H1 (cell line): ENCODE results near the gene SHC1. TPM values are rescaled to one million over a fixed set of nuclear protein-coding genes. Genes with fewer than 3 reads are reported as not detected.

Experiments
- CTCF ChIA-PET: fragments of 300-600 bp; sonication (Branson Sonifier 250); formaldehyde crosslinking; loops from one replicate; lab custom pipeline; 2021; ENCODE audit not compliant: partially characterized antibody; lab: Charles Lee
- POLR2A ChIA-PET: fragments of 300-600 bp; sonication (Branson Sonifier 250); formaldehyde crosslinking; loops from one replicate; lab custom pipeline; 2021; ENCODE audit warnings: inconsistent platforms; ENCODE audit not compliant: partially characterized antibody; lab: Charles Lee
- DNase-seq, 2 experiments: peaks; one replicate each; pipeline versions ENCODE4 v3.0.0 to v3.0.0-alpha.2; 2010 to 2022; ENCODE audit warnings: low spot score in 2 of 2, low read depth in 1 of 2, mixed read lengths in 1 of 2
- FAIRE-seq: peaks from 2 replicates; lab custom pipeline; 2011; peaks lifted over from hg19 to GRCh38; lab: Jason Lieb, UNC
- H2AFZ ChIP-seq: 2 replicates; pipeline ENCODE4 v1.8.1; 2012; ENCODE audit warnings: low read length, inconsistent platforms
- H2AK5ac ChIP-seq: 2 replicates; pipeline ENCODE4 v1.6.1; 2013; ENCODE audit warnings: low read depth, low read length
- H2BK120ac ChIP-seq: replicated peaks from 2 replicates; pipeline ENCODE3; 2013; ENCODE audit warnings: low read depth, low read length, inconsistent platforms
- H2BK12ac ChIP-seq: 2 replicates; pipeline ENCODE4 v1.6.1; 2013; ENCODE audit warnings: low read depth, low read length
- H2BK15ac ChIP-seq: 2 replicates; pipeline ENCODE4 v1.6.1; 2013; ENCODE audit warnings: low read length
- H2BK20ac ChIP-seq: 2 replicates; pipeline ENCODE4 v1.6.1; 2013; ENCODE audit warnings: low read length
- H2BK5ac ChIP-seq: 2 replicates; pipeline ENCODE4 v1.6.1; 2013; ENCODE audit warnings: low read depth, low read length
- H3K14ac ChIP-seq: 2 replicates; pipeline ENCODE4 v1.6.1; 2013; ENCODE audit warnings: inconsistent platforms; ENCODE audit not compliant: insufficient read length
- H3K18ac ChIP-seq: 2 replicates; pipeline ENCODE4 v1.6.1; 2013; ENCODE audit warnings: low read length; ENCODE audit errors: extremely low read depth
- H3K23ac ChIP-seq: 2 replicates; pipeline ENCODE4 v1.6.1; 2013; ENCODE audit warnings: inconsistent platforms; ENCODE audit not compliant: insufficient read length
- H3K23me2 ChIP-seq: 2 replicates; pipeline ENCODE4 v1.6.1; 2013; ENCODE audit warnings: low read depth, low read length
- H3K27ac ChIP-seq: 2 replicates; pipeline ENCODE4 v1.6.1; 2011; ENCODE audit warnings: low read depth, low read length, inconsistent platforms
- H3K27me3 ChIP-seq, 4 experiments: replicated peaks in 1 of 4; 1 replicate in 1 of 4; 2 replicates in 3 of 4; pipeline versions ENCODE4 v1.6.1 to v1.8.1; 2011 to 2013; ENCODE audit warnings: low read length in 3 of 4, mild to moderate bottlenecking in 3 of 4, inconsistent platforms in 2 of 4, mixed read lengths in 2 of 4, moderate library complexity in 1 of 4; ENCODE audit not compliant: control insufficient read depth in 3 of 4, insufficient read depth in 3 of 4; ENCODE audit errors: extremely low read depth in 1 of 4
- H3K36me3 ChIP-seq, 4 experiments: 2 replicates each; pipeline versions ENCODE4 v1.6.1 to v1.8.1; 2011 to 2013; ENCODE audit warnings: mild to moderate bottlenecking in 4 of 4, low read length in 3 of 4, moderate library complexity in 2 of 4, control low read depth in 1 of 4, inconsistent platforms in 1 of 4; ENCODE audit not compliant: insufficient read depth in 4 of 4, control insufficient read depth in 2 of 4
- H3K4ac ChIP-seq: replicated peaks from 2 replicates; pipeline ENCODE3; 2013; ENCODE audit warnings: low read length, low read depth, mixed read lengths, inconsistent platforms; ENCODE audit not compliant: insufficient read length
- H3K4me1 ChIP-seq, 4 experiments: replicated peaks in 1 of 4; 1 replicate in 1 of 4; 2 replicates in 3 of 4; pipeline versions ENCODE4 v1.6.1 to v1.8.1; 2011 to 2013; ENCODE audit warnings: low read length in 3 of 4, inconsistent platforms in 2 of 4, mixed read lengths in 1 of 4; ENCODE audit not compliant: insufficient read depth in 4 of 4, control insufficient read depth in 3 of 4
- H3K4me2 ChIP-seq, 2 experiments: 2 replicates each; pipeline versions ENCODE4 v1.6.1 to v1.8.1; 2011 to 2013; ENCODE audit warnings: low read depth in 2 of 2, low read length in 2 of 2, control low read depth in 1 of 2, inconsistent platforms in 1 of 2, mild to moderate bottlenecking in 1 of 2; ENCODE audit not compliant: insufficient read depth in 1 of 2
- H3K4me3 ChIP-seq, 4 experiments: fragments of 200-600, 300-600 bp in 1 of 4; sonication (generic), shearing (Covaris generic), sonication (Bioruptor Twin) in 1 of 4; 2 replicates each; pipeline versions ENCODE4 v1.5.1 to v1.8.1; 2011 to 2016; ENCODE audit warnings: low read length in 4 of 4, low read depth in 3 of 4, control low read depth in 2 of 4, inconsistent platforms in 2 of 4, mild to moderate bottlenecking in 2 of 4, mixed read lengths in 1 of 4, moderate library complexity in 1 of 4; ENCODE audit not compliant: insufficient read depth in 2 of 4; ENCODE audit errors: extremely low read depth in 1 of 4
- H3K56ac ChIP-seq: replicated peaks from 2 replicates; pipeline ENCODE3; 2013; ENCODE audit warnings: low read depth, mild to moderate bottlenecking, mixed read lengths, low read length, inconsistent platforms; ENCODE audit not compliant: insufficient read length
- H3K79me1 ChIP-seq: 2 replicates; pipeline ENCODE4 v1.6.1; 2013; ENCODE audit warnings: low read depth, low read length, control low read depth
- H3K79me2 ChIP-seq, 2 experiments: 2 replicates each; pipeline versions ENCODE4 v1.6.1 to v1.8.1; 2012 to 2013; ENCODE audit warnings: low read length in 2 of 2, mild to moderate bottlenecking in 2 of 2, inconsistent platforms in 1 of 2; ENCODE audit not compliant: insufficient read depth in 2 of 2, control insufficient read depth in 1 of 2
- H3K9ac ChIP-seq, 4 experiments: replicated peaks in 1 of 4; 1 replicate in 1 of 4; 2 replicates in 3 of 4; pipeline versions ENCODE4 v1.6.1 to v1.8.1; 2011 to 2013; ENCODE audit warnings: low read depth in 3 of 4, low read length in 3 of 4, control low read depth in 2 of 4, mild to moderate bottlenecking in 2 of 4, moderate library complexity in 2 of 4, inconsistent platforms in 1 of 4; ENCODE audit errors: extremely low read depth in 1 of 4
- H3K9me3 ChIP-seq, 2 experiments: 2 replicates each; pipeline versions ENCODE4 v1.6.1 to v1.8.1; 2012 to 2013; ENCODE audit warnings: mild to moderate bottlenecking in 2 of 2, moderate library complexity in 2 of 2, control low read depth in 1 of 2, inconsistent platforms in 1 of 2, low read depth in 1 of 2, low read length in 1 of 2, mixed read lengths in 1 of 2; ENCODE audit not compliant: insufficient read depth in 2 of 2
- H4K20me1 ChIP-seq, 2 experiments: replicated peaks in 1 of 2; 2 replicates each; pipeline versions ENCODE3 to v1.8.1; 2011 to 2013; ENCODE audit warnings: inconsistent platforms in 2 of 2, low read length in 2 of 2, mild to moderate bottlenecking in 1 of 2; ENCODE audit not compliant: insufficient read depth in 2 of 2, control insufficient read depth in 1 of 2
- H4K5ac ChIP-seq: 2 replicates; pipeline ENCODE4 v1.6.1; 2013; ENCODE audit warnings: low read length, low read depth, mixed read lengths, inconsistent platforms; ENCODE audit not compliant: insufficient read length
- H4K8ac ChIP-seq: 2 replicates; pipeline ENCODE4 v1.8.0; 2013; ENCODE audit warnings: mild to moderate bottlenecking, moderate library complexity, low read length, inconsistent platforms; ENCODE audit not compliant: insufficient read depth; ENCODE audit errors: extremely low read depth
- H4K91ac ChIP-seq: replicated peaks from 2 replicates; pipeline ENCODE3; 2013; ENCODE audit warnings: low read length, mixed read lengths, inconsistent platforms; ENCODE audit not compliant: insufficient read length
- ASH2L ChIP-seq: fragments of 200-600, 300-600 bp; sonication (generic); IDR thresholded peaks from one replicate; pipeline ENCODE4 v1.7.1; 2017; ENCODE audit warnings: low read length
- CBX8 ChIP-seq: fragments of 300-800, 300-1000 bp; sonication (generic); IDR thresholded peaks from 2 replicates; pipeline ENCODE4 v1.7.1; 2016; ENCODE audit warnings: low read depth, low read length, borderline replicate concordance
- CHD1 ChIP-seq: IDR thresholded peaks from 2 replicates; pipeline ENCODE4 v1.6.1; 2012; ENCODE audit warnings: low read depth, low read length, improper control_type of control experiment
- EP300 ChIP-seq, 2 experiments: IDR thresholded peaks; 1 replicate in 1 of 2; 2 replicates in 1 of 2; pipeline ENCODE4 v1.6.1; 2011 to 2012; ENCODE audit warnings: low read depth in 2 of 2, low read length in 2 of 2, mild to moderate bottlenecking in 2 of 2, borderline replicate concordance in 1 of 2, inconsistent platforms in 1 of 2, moderate library complexity in 1 of 2
- FOSL1 ChIP-seq: IDR thresholded peaks from 2 replicates; pipeline ENCODE4 v1.6.1; 2011; ENCODE audit warnings: mild to moderate bottlenecking, low read depth, low read length, moderate library complexity; ENCODE audit not compliant: insufficient read depth
- NANOG ChIP-seq: IDR thresholded peaks from 2 replicates; pipeline ENCODE4 v1.6.1; 2011; ENCODE audit warnings: low read length, low read depth, mild to moderate bottlenecking, inconsistent platforms; ENCODE audit not compliant: insufficient read depth, poor library complexity, severe bottlenecking
- RNF2 ChIP-seq: fragments of 200-900, 300-1000 bp; sonication (generic); IDR thresholded peaks from 2 replicates; pipeline ENCODE4 v1.7.1; 2016; ENCODE audit warnings: borderline replicate concordance, low read depth, mild to moderate bottlenecking, antibody characterized with exemption, low read length; ENCODE audit not compliant: poor library complexity, severe bottlenecking; ENCODE audit errors: missing control alignments
- YY1 ChIP-seq: IDR thresholded peaks from 2 replicates; pipeline ENCODE4 v1.6.1; 2011; ENCODE audit warnings: low read depth, mild to moderate bottlenecking, low read length
- WGBS, 2 experiments: shearing (Covaris generic) in 1 of 2; methylation state at CpG; one replicate each; pipeline versions ENCODE4 v1.1.6 to v1.1.7; 2013 to 2015; ENCODE audit warnings: low lambda C conversion rate in 2 of 2, mixed read lengths in 2 of 2, inconsistent platforms in 1 of 2, low coverage in 1 of 2, missing lambda C conversion rate in 1 of 2; ENCODE audit not compliant: insufficient replicate concordance in 2 of 2, insufficient coverage in 1 of 2, insufficient read length in 1 of 2; ENCODE audit errors: extremely low coverage in 1 of 2, missing lambda C conversion rate in 1 of 2; 5-methylcytosine and 5-hydroxymethylcytosine counted together
- polyA plus RNA-seq, 7 experiments: library from polyadenylated mRNA; depleted of rRNA in 3 of 7; stranded (reverse) in 5 of 7; unstranded in 2 of 7; fragments of >200 nt in 5 of 7; fragments of 200-250 nt in 2 of 7; gene quantifications; 1 replicate in 5 of 7; 2 replicates in 1 of 7; 4 replicates in 1 of 7; pipeline versions ENCODE4 v1.2.1 to v1.2.3, GENCODE V29; 2011 to 2013; ENCODE audit warnings: missing spikeins in 2 of 7, mixed read lengths in 2 of 7
- total RNA-seq: library from RNA; stranded (reverse); fragmentation: NEBNext Ultra II Directional; extraction: Animal tissue kit (Norgen Biotek cat#: 25700); gene quantifications from 2 replicates; pipeline ENCODE4 v1.2.1, GENCODE V29; 2021

Gene SHC1
- total and polyA plus RNA-seq, 2 of the 8 experiments (the other 6 are each of a cell fraction or from before 2014, with no cell fraction given): 177 to 212 TPM

- Histone ChIP-seq H3K27me3 (no peaks in the 10 kb centered on the region), H4K91ac (no peak overlapping the region), H2AFZ (no peak overlapping the region), H3K23ac (no peak overlapping the region), H2BK15ac (no peak overlapping the region), H3K4me1 (no peaks in the 10 kb centered on the region), H3K23me2 (no peaks in the 10 kb centered on the region), H4K8ac (no peak overlapping the region), H3K36me3 (no peaks in the 10 kb centered on the region), H3K9ac (no peak overlapping the region), H2BK12ac (no peak overlapping the region), H4K5ac (no peak overlapping the region), H3K79me1 (no peaks in the 10 kb centered on the region), H3K4me2 (no peak overlapping the region), H2BK120ac (no peak overlapping the region), H3K18ac (no peak overlapping the region), H2BK5ac (no peak overlapping the region), H3K4me3 (no peak overlapping the region), H3K9me3 (peaks cover 5 to 9% of the 10 kb centered on the region in 2 experiments; a peak in 2 of 4 replicates), H3K14ac (no peak overlapping the region), H2BK20ac (no peak overlapping the region), H3K4ac (no peak overlapping the region), H2AK5ac (no peak overlapping the region), H3K27ac (no peak overlapping the region), H4K20me1 (no peaks in the 10 kb centered on the region), H3K56ac (no peak overlapping the region), H3K79me2 (no peaks in the 10 kb centered on the region)
- ChIA-PET POLR2A (interaction anchor here (1.4 to 2.4 kb wide), 3 partner anchors 10 to 57 kb away, joined by 3 to 6 read pairs (median 6); partner anchors contain the start of genes PMVK and SHC1), CTCF (interaction anchor here (0.6 to 2.4 kb wide), 14 partner anchors 9 to 850 kb away, joined by 3 to 10 read pairs (median 4); partner anchors contain the start of gene PMVK)
- WGBS, 2 experiments: 91% methylated on average over 2 of the region's 2 CpGs; no CpG with 5 or more reads in 1 of the 2 experiments
- no peak for TF ChIP-seq CHD1
- no peak for TF ChIP-seq RNF2
- TF ChIP-seq NANOG: no peak
- TF ChIP-seq YY1: no peak
- TF ChIP-seq ASH2L: no peak
- TF ChIP-seq FOSL1: no peak
- TF ChIP-seq EP300 (IDR thresholded peaks at IDR 0.05; ENCODE audit: borderline replicate concordance in 1 of 2, low read depth in 2 of 2, low read length in 2 of 2): no peak
- no peak for TF ChIP-seq CBX8
- no peak for FAIRE-seq
- no peak for DNase-seq
These were observed 57.8 kb downstream of the SHC1 start for GRCh38 chr1:154912755-154913154.
